PFSK-1 (cell line): ENCODE measurements around the gene RNF39.

Experiments
- POLR2AphosphoS5 ChIP-seq: IDR thresholded peaks from 2 replicates; pipeline ENCODE4 v1.6.1; 2012; ENCODE audit warnings: low read depth, mild to moderate bottlenecking, control low read depth, low read length, moderate library complexity
- TAF1 ChIP-seq: IDR thresholded peaks from 2 replicates; pipeline ENCODE4 v1.6.1; 2012; ENCODE audit warnings: low read length, control low read depth, borderline replicate concordance; ENCODE audit not compliant: insufficient read depth
- TF ChIP-seq, protein P1 (sequence below), 2 experiments: IDR thresholded peaks; 2 replicates each; pipeline versions ENCODE4 v1.6.1 to v1.8.0; 2011 to 2012; ENCODE audit warnings: low read depth in 2 of 2, low read length in 2 of 2, control low read depth in 1 of 2, inconsistent platforms in 1 of 2, mild to moderate bottlenecking in 1 of 2, moderate library complexity in 1 of 2; ENCODE audit not compliant: insufficient read depth in 1 of 2

DNA sequence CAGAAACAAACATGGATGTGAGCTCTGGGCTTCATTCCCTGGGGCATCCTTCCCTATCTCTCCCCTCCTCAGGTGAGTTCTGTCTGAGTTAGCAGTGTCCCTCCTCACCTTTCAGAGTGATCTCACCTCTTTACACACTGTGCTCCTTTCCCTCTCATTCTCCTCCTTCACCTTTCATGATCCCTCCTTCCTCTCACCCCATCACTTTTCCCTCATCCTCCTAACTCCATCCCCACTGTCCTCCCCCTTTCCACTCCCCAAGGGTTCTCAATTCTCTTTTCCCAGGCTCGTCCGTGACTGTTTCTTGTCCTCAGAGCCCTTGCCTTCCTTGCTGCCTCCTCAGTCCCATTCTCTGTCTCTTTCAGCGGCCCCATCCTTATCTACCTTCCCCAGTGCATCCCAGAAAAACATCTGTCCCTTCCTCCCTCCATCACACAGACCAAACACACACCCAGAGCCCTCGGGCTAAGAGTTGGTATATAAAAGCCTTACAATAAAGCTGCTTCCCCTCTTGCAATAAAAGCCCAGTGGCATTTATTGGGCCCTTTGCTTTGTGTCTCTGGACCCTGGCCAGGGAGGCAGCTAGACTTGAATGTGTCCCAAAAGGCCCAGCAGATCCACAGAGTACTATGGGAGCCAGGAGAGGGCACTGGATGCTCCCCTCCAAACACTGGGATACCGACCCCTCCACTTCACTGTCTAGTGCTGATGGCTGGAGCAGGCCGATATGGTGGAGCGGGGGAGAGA, 1.9 kb downstream of the RNF39 start:
- no peak for TF ChIP-seq TAF1
- TF ChIP-seq, protein P1, sequence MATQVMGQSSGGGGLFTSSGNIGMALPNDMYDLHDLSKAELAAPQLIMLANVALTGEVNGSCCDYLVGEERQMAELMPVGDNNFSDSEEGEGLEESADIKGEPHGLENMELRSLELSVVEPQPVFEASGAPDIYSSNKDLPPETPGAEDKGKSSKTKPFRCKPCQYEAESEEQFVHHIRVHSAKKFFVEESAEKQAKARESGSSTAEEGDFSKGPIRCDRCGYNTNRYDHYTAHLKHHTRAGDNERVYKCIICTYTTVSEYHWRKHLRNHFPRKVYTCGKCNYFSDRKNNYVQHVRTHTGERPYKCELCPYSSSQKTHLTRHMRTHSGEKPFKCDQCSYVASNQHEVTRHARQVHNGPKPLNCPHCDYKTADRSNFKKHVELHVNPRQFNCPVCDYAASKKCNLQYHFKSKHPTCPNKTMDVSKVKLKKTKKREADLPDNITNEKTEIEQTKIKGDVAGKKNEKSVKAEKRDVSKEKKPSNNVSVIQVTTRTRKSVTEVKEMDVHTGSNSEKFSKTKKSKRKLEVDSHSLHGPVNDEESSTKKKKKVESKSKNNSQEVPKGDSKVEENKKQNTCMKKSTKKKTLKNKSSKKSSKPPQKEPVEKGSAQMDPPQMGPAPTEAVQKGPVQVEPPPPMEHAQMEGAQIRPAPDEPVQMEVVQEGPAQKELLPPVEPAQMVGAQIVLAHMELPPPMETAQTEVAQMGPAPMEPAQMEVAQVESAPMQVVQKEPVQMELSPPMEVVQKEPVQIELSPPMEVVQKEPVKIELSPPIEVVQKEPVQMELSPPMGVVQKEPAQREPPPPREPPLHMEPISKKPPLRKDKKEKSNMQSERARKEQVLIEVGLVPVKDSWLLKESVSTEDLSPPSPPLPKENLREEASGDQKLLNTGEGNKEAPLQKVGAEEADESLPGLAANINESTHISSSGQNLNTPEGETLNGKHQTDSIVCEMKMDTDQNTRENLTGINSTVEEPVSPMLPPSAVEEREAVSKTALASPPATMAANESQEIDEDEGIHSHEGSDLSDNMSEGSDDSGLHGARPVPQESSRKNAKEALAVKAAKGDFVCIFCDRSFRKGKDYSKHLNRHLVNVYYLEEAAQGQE (IDR thresholded peaks at IDR 0.05; ENCODE audit: insufficient read depth in 1 of 2, low read depth in 2 of 2, low read length in 2 of 2): no peak
- TF ChIP-seq POLR2AphosphoS5: no peak
